Measurements from ENCODE around the gene VAMP7.
"Not testable (repeated sequence)": the region's sequence is repeated elsewhere in the genome, so short reads cannot be mapped to it uniquely, and the experiment has no call there.

The VAMP7 gene

GRCh38 chrX:155900765-155901164 lies 19.6 kb downstream of the VAMP7 start:
- no peak for DNase-seq (ENCODE audit: extremely low read depth in 1 of 2, low read depth in 1 of 2)

GRCh38 chrX:155907661-155908060 lies 26.5 kb downstream of the VAMP7 start:
- not testable (repeated sequence) for DNase-seq (ENCODE audit: extremely low read depth in 1 of 2, low read depth in 1 of 2)

GRCh38 chrX:155923200-155923599 lies 42.1 kb downstream of the VAMP7 start:
- no peak for DNase-seq (ENCODE audit: extremely low read depth in 1 of 2, low read depth in 1 of 2)

- DNase-seq (ENCODE audit: extremely low read depth in 1 of 2, low read depth in 1 of 2), result not testable (repeated sequence)
These were observed 49.9 kb downstream of the VAMP7 start for GRCh38 chrX:155930852-155931618.

GRCh38 chrX:155938132-155938531 lies 57.0 kb downstream of the VAMP7 start:
- DNase-seq (ENCODE audit: extremely low read depth in 1 of 2, low read depth in 1 of 2), result no peak

- DNase-seq (ENCODE audit: extremely low read depth in 1 of 2, low read depth in 1 of 2), result no peak
These were observed 68.0 kb downstream of the VAMP7 start for GRCh38 chrX:155949098-155949497.

GRCh38 chrX:155951237-155951789 lies 70.2 kb downstream of the VAMP7 start:
- no peak for DNase-seq (ENCODE audit: extremely low read depth in 1 of 2, low read depth in 1 of 2)

- DNase-seq (ENCODE audit: extremely low read depth in 1 of 2, low read depth in 1 of 2), result no peak
These were observed 71.9 kb downstream of the VAMP7 start for GRCh38 chrX:155953055-155953454.

- DNase-seq (ENCODE audit: extremely low read depth in 1 of 2, low read depth in 1 of 2), result no peak
These were observed 73.6 kb downstream of the VAMP7 start for GRCh38 chrX:155954793-155955192.

GRCh38 chrX:155956099-155956498 lies 75.0 kb downstream of the VAMP7 start:
- DNase-seq (ENCODE audit: extremely low read depth in 1 of 2, low read depth in 1 of 2), result no peak

GRCh38 chrX:155956649-155957048 lies 75.5 kb downstream of the VAMP7 start:
- DNase-seq (ENCODE audit: extremely low read depth in 1 of 2, low read depth in 1 of 2), result no peak

GRCh38 chrX:155957843-155958242 lies 76.7 kb downstream of the VAMP7 start:
- no peak for DNase-seq (ENCODE audit: extremely low read depth in 1 of 2, low read depth in 1 of 2)

GRCh38 chrX:155959018-155959587 lies 78.0 kb downstream of the VAMP7 start:
- no peak for DNase-seq (ENCODE audit: extremely low read depth in 1 of 2, low read depth in 1 of 2)

GRCh38 chrX:155962906-155963305 lies 81.8 kb downstream of the VAMP7 start:
- no peak for DNase-seq (ENCODE audit: extremely low read depth in 1 of 2, low read depth in 1 of 2)

- DNase-seq (ENCODE audit: extremely low read depth in 1 of 2, low read depth in 1 of 2), result no peak
These were observed 85.7 kb downstream of the VAMP7 start for GRCh38 chrX:155966876-155967275.

GRCh38 chrX:155967653-155968325 lies 86.6 kb downstream of the VAMP7 start:
- no peak for DNase-seq (ENCODE audit: extremely low read depth in 1 of 2, low read depth in 1 of 2)

GRCh38 chrX:155968326-155968661 lies 87.1 kb downstream of the VAMP7 start:
- DNase-seq (ENCODE audit: extremely low read depth in 1 of 2, low read depth in 1 of 2), result no peak

- no peak for DNase-seq (ENCODE audit: extremely low read depth in 1 of 2, low read depth in 1 of 2)
These were observed 87.6 kb downstream of the VAMP7 start for GRCh38 chrX:155968791-155969190.

- DNase-seq (ENCODE audit: extremely low read depth in 1 of 2, low read depth in 1 of 2), result not testable (repeated sequence)
These were observed 90.5 kb downstream of the VAMP7 start for GRCh38 chrX:155971658-155972057.

- DNase-seq (ENCODE audit: extremely low read depth in 1 of 2, low read depth in 1 of 2), result not testable (repeated sequence)
These were observed 91.1 kb downstream of the VAMP7 start for GRCh38 chrX:155972241-155972640.

GRCh38 chrX:155983326-155983725 lies 102.2 kb downstream of the VAMP7 start:
- no peak for DNase-seq (ENCODE audit: extremely low read depth in 1 of 2, low read depth in 1 of 2)

- DNase-seq (ENCODE audit: extremely low read depth in 1 of 2, low read depth in 1 of 2), result no peak
These were observed 104.1 kb downstream of the VAMP7 start for GRCh38 chrX:155985208-155985607.

All from activated CD8-positive, alpha-beta memory T cell treated with anti-CD3 and anti-CD28 coated beads for 1 hour (primary cell).